COR-L47 (cell line): ENCODE measurements around the gene AMPD3.
"Not testable (repeated sequence)": the region's sequence is repeated elsewhere in the genome, so short reads cannot be mapped to it uniquely, and the experiment has no call there.

ENCODE experiments used
- DNase-seq: peaks from one replicate; lab custom pipeline; 2025; lab: John Stamatoyannopoulos, UW

AMPD3 gene

DNA sequence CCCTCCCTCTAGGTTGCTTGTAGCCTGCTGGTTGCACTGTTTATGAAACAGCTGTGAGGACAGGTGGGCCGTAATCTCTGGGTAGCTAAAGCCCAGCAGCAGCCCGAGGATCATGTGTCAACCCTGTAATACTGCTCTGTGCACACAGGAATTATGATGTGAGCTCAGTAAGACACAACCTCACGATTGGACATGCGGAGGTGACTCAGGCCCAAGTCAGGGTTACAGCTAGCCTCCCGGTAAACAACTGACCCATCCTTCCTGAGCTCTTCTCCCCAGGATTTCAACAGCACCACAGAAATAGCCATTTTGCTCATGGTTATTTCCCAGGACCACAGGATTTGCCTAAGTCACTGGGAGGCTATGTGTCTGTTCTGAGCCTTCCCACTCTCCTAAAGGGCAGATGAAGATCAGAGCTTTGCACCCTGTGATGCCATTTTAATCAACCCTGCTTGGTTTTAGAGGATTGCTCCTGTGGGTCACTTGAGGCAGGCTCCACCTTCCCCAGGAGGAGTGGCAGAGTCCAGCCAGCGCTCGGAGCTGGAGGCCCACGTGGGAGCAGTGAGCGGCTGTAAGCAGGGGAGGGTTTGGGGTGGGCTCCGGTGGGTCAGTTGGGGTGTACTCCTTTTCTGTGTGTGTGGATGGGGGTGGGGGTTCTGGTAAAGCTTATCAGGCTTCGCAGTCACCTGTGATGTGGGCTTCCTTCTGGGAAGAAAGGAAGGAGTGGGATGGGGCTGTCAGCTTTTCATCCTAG lies at the start of gene AMPD3:
Gene AMPD3 (plus strand): TSS at position 387 of the 754 bp plus-strand sequence. CDS start 6,256 bp downstream, outside the sequence.
- DNase-seq: peak; percentile 84

DNA sequence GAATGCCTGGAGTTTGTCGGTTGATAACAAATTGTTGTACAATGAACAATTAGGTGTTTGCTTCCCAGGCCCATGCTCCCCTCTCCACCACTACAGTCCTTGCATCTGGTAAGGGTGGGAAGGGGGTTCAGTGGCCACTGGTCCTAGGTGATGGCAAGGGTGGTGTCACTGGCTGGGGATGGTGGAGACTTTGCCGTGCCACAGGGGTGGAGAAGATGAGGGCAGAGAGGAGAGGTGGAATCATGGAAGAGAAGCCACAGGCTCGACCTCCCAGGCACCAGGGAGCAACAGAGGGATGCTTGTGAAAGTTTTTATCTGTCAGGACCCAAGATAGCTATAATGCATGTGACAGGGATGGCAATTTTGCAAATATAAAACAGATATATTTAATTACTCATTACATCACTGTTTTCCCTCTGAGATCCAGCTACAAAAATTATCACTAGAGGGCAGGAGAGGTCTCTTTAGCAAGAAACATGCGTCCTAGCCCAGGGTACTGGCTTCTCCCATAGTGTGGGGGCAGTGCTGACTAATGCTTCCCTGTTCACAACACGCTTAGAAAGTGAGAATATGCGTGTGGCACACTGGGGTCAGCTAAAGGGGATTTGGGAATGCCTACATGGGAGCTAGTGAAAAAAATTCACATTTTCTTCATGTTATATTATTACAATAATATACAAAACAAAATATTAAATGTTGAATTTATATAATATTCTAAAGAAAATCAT lies 49.0 kb upstream of the AMPD3 start:
- DNase-seq: peak; percentile 81

GRCh38 chr11:10407055-10407454 lies 48.0 kb upstream of the AMPD3 start:
- DNase-seq: no peak

GRCh38 chr11:10407749-10408685 lies 47.0 kb upstream of the AMPD3 start:
- no peak for DNase-seq

GRCh38 chr11:10409207-10409661 lies 45.8 kb upstream of the AMPD3 start:
- DNase-seq: no peak

DNA sequence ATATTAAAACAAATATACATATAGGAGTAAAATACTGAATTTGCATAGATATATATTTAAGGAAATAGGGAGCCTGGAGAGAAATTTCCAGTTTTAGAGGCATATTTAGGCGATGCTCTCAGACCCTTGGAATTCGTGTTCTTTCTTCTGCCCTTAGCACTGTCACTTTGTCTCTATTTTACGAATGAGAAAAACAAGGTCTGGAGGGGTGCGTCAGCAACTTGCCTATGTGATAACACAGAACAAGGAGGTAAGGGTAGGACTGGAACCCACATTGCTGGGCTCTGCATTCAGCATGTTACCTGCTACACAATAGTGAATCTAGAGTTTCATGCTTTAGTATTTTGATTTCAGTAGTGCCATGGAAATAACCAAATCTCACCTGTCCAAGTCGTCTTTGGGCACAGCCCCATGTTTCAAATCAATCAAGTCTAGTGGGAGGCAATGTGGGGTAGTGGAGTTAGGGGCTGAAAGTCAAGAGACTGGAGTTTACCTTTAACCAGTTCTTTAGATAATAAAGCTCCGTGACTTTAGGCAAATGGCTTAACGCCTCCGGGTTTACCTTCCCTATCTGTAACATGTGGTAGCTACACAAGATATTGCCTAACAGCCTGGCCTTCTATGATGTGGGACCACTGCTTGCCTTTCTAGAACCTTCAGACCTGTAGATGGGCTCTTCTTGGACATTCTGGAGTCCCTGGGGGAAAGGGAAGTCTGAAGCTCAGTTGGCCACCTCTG lies 44.8 kb upstream of the AMPD3 start:
- DNase-seq: no peak

- no peak for DNase-seq
Observed at GRCh38 chr11:10410844-10411200, 44.2 kb upstream of the AMPD3 start.

- DNase-seq: no peak
Observed at GRCh38 chr11:10412266-10412665, 42.8 kb upstream of the AMPD3 start.

- peak; percentile 42 for DNase-seq
Observed at GRCh38 chr11:10413268-10413667, 41.8 kb upstream of the AMPD3 start.

DNA sequence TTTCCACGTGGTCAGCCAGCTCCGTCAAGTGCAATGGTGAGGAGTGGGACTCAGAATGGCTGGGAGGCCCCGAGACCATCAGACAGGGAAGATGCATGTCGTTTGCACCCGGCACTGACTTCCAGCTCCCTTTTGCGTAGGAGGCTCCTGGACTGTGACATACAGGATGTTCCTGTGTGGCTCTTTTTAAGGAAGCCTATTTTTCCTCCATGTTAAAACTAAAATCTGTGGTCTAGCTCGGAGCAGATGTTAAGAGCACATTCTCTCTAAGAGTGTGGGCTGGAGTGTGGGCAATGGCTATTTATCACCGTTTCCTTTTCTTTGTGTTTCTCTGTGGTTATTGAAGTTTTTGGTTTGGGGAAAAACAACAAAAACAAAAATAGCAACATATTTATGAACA lies 40.9 kb upstream of the AMPD3 start:
- no peak for DNase-seq

DNA sequence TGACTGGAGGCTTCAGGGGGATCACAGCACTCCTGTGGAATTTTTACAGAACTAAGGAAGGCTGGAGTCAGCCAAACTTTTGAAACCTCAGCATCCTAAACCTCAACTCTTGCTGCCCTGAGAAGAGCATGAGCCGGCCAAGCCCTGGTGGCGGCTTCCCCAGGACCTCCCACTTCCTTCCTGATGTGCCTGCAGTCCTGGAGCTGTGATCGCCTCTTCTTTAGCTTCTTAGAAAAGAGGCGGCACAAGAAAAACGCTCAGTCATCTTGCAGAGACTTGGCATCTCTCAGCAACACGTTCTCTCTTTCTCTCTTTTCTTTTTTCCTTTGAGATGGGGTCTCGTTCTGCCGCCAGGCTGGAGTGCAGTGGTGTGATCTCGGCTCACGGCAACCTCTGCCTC lies 40.4 kb upstream of the AMPD3 start:
- no peak for DNase-seq

DNA sequence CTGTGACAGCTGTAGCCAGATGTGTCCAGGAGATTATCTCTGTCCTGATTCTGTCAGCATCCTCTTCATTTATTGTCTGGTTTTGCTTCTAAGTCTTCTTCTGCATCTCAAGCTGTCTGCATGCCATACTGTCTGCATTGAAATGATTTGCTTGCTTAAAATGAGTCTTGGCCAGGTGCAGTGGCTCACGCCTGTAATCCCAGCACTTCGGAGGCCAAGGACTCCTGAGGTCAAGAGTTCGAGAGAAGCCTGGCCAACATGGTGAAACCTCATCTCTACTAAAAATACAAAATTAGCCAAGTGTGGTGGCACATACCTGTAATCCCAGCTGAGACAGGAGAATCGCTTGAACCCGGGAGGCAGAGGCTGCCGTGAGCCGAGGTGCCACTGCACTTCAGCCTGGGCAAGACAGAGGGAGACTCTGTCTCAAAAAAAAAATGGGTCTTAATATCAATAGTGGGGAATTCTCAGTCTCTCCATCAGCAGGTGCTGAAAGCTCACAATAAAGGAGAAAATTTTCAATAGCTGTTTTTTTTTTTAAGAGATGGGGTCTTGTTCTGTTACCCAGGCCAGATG lies 39.2 kb upstream of the AMPD3 start:
- no peak for DNase-seq

- DNase-seq: no peak
Observed at GRCh38 chr11:10418259-10418949, 36.7 kb upstream of the AMPD3 start.

DNA sequence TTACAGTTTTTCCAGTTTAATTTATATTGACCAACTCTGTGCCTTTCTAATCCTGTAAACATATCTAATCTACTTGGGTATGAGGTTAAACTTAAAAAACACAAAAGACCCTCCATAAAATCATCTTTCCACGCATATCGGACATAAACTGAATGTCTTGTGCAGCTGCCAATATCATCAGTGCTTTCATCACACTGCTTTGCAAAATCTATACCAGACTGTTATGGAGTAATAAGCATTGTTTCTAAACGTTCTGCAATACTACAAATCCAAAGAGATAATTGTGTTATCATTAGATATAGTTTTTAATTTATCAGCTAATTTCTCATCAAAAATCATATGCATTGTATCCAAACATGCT lies 36.1 kb upstream of the AMPD3 start:
- DNase-seq: no peak

- no peak for DNase-seq
Observed at GRCh38 chr11:10426475-10426874, 28.6 kb upstream of the AMPD3 start.

GRCh38 chr11:10428453-10428852 lies 26.6 kb upstream of the AMPD3 start:
- DNase-seq: no peak

DNA sequence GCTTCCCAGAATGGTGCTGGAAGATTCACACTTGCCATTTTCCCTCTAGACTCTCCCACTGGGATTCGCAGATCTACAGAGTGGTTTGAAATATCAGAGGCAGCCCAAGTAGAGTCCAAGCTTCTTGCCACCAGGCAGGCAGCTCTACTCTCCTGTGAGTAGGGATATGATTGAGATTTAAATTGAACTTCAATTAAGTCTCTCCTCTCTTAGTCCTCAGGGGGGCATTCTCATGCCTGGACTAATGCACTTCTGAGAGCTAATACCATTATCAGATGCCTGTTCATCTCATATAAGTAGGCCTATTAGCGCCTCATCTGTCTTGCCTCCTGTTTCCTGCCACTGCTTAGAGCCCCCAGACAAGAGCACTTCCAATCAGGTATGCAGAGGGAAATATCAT lies 25.5 kb upstream of the AMPD3 start:
- DNase-seq: no peak

GRCh38 chr11:10432493-10432892 lies 22.6 kb upstream of the AMPD3 start:
- DNase-seq: no peak

DNA sequence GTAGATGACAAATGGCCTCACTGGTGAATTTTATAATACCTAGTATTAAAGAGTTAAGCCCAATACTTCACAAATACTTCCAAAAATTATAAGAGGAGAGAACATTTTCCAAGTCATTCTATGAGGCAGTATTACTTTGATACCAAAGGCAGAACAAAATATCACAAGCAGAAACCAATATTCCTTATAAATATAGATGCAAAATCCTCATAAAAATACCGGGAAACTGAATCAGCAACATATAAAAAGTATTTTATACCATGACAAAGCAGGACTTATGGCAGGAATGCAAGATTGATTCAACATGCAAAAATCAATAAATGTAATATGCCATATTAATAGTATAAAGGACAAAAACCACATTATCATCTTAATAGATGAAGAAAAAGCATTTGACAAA lies 22.1 kb upstream of the AMPD3 start:
- DNase-seq: no peak

- DNase-seq: no peak
Observed at GRCh38 chr11:10436224-10436623, 18.8 kb upstream of the AMPD3 start.

DNA sequence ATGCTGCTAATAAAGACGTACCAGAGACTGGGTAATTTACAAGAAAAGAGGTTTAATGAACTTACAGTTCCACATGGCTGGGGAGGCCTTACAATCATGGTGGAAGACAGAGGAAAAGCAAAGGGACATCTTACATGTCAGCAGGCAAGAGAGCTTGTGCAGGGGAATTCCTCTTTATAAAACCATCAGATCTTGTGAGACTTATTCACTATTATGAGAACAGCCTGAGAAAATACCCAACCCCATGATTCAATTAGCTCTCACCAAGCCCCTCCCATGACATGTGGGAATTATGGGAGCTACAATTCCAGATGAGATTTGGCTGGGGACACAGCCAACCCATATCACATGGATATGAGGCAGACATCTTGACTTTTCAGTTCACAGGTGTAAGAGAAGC lies 18.4 kb upstream of the AMPD3 start:
- DNase-seq: not testable (repeated sequence)
